ENCODE measurements around the gene BLVRA.

- TF ChIP-seq CTCF (IDR thresholded peaks at IDR 0.05) (no peak), POLR2A (IDR thresholded peaks at IDR 0.05; ENCODE audit: low read depth) (no peak), POLR2AphosphoS5 (IDR thresholded peaks at IDR 0.05) (no peak)
Measured at GRCh38 chr7:43761382-43761781, 2.9 kb downstream of the BLVRA start.
